CD4-positive, alpha-beta T cell treated with Interleukin-6 at 100 ng/mL for 8 hours (primary cell): ENCODE measurements around the gene EPHA3.

Experiments used
- DNase-seq: peaks from one replicate; pipeline ENCODE4 v3.0.0-alpha.2; 2020; ENCODE audit warnings: mixed read lengths, low spot score

EPHA3 gene

DNA sequence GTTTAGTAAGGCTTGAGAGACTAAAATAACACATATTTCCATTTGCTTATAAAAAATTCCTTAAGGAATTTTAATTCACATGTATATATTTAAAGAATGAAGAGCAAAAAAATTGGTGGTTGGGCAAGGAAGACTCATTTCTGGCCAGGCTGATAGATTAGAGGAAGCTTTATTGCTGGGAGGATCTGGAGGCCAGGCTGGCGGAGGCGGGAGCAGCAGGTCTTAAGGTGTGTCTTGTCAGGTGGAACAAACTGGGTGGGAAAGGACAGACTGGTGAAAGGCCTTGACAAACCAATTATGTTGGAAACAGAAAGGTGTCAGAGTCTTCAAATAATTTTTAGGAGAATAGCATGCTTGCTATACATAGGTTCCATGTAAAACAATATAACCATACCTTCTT lies 124.7 kb downstream of the EPHA3 start:
- DNase-seq = no peak

- no peak for DNase-seq
Measured at GRCh38 chr3:89234620-89235019, 127.2 kb downstream of the EPHA3 start.

- DNase-seq = no peak
Measured at GRCh38 chr3:89238846-89239245, 131.4 kb downstream of the EPHA3 start.

DNA sequence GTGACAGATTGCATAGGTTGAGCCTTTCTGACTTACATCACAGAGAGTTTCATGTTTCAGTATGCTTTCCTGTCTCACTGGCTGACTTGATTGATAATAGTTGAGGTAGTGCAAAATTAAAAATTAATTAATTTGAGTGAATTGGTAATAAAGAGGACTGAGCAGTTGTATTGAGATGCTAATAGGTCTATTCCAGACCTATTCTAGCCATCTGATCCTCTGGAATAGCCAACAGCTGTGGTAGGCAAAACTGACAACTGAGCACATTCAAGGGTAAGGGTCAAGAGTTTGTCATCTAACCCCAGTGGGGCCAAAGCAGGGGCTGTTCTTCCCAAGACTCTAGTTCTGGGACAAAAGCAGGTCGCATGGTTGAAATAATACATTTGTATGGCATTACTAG lies 132.4 kb downstream of the EPHA3 start:
- DNase-seq = no peak

- no peak for DNase-seq
Measured at GRCh38 chr3:89245612-89246011, 138.2 kb downstream of the EPHA3 start.

DNA sequence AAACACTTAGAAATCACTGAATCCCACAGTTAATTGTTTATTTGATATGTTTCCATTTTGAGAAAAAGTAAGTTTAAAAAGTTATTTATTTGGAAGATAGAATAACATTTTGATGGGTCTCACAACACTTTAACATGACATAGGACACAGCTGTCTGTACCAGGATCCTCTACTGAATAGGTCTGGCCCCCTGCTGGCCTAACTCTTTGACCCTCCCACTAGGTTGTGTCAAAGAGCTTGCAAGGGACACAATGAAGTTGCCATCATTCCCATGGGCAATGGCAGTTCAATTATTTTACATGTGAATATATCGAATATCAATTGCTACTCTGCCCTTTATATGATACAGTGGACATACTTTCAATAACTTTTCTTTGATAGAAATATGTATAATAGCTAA lies 138.9 kb downstream of the EPHA3 start:
- no peak for DNase-seq

DNA sequence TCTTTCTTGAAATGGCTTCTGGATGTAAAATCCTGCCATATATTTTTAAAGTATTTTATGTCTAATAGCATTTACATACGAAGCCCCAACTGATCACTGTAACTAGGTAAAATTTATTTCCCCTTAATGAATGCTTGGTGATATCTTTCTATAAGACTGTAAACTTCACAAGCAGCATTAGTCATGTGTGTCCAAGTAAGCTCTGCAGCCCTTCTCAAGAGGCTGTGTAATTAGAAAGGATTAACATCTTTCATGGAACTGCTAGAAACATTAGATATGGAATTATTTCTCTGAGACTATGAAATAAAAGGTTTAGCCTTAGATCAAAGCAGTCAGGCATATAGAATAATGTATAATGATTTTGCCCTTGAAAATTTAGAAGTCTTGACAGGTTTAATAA lies 143.3 kb downstream of the EPHA3 start:
- no peak for DNase-seq

DNA sequence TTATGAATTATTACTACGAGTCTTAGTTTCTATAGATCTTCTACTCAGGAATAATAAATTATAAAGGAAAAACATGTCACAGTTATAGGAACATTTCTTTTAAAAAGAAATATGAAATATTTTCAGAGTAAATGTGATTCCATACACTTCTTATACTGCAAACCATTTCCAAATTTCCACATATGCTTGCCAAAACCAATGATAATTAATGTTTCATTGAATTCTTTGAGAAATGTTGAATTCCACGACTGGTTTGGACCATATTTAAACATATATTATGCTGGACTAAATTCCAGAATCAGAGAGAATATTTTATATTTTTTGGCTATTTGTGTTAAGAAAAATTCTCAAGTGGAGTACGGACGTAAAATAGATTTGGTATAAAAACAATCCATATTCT lies 144.6 kb downstream of the EPHA3 start:
- no peak for DNase-seq

DNA sequence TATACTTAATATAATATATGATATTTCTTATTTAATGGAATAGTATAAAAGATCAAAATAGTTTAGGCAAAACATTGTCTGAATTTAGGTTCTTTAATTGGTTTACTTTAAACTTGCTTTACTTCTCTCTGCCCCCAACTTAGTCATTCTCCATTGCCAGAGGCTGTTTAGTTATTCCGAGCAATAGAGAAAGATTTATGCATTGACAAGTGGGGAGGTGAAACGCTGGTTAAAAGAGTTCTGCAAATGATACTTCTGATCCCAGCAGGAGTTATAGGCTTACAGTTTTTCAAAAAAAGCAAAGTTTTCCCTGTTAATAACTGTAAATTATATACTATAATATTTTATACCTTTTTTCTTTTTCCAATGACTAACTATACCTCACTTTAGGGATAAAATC lies 145.4 kb downstream of the EPHA3 start:
- DNase-seq = no peak

- no peak for DNase-seq
Measured at GRCh38 chr3:89256395-89256794, 149.0 kb downstream of the EPHA3 start.

GRCh38 chr3:89256882-89257281 lies 149.5 kb downstream of the EPHA3 start:
- DNase-seq = no peak

DNA sequence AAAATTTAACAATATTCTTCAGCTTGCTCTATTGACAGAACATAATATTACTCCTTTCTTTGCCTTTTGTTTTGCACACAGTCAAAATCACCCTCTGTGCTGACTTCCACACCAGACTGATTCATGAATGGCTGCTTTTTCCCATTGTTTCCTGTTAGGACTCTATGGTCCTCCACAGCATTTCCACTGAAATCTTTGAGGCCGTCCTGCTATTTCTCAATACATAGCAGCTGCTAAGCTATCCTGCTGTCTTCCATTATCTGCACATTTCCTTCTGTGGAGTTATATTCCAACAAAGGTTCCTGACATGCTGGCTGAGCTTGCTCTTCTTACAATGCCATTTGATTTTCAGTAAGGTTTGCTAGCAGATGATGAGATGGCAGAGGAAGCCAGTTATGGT lies 153.3 kb downstream of the EPHA3 start:
- DNase-seq = no peak

GRCh38 chr3:89261673-89262072 lies 154.3 kb downstream of the EPHA3 start:
- DNase-seq = no peak

- no peak for DNase-seq
Measured at GRCh38 chr3:89262309-89262929, 155.0 kb downstream of the EPHA3 start.

- no peak for DNase-seq
Measured at GRCh38 chr3:89264037-89264560, 156.7 kb downstream of the EPHA3 start.

DNA sequence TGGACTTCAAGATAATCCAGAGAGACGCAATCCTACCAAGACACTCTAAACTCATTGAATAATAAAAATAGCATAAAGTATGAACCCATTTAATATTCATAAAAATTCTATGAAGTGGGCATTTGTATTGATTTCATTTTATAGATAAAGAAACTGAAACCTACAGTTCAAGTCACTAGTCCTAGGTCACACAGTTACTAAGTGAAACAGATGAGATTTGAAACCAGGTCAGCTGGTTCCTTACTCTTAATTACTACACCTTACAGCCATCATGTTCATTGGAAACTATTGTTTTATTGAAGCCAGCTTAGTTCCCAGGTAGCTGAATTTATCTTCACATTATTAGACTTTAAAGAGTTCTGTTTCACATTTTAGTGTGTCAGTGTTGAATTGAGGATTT lies 158.7 kb downstream of the EPHA3 start:
- no peak for DNase-seq

DNA sequence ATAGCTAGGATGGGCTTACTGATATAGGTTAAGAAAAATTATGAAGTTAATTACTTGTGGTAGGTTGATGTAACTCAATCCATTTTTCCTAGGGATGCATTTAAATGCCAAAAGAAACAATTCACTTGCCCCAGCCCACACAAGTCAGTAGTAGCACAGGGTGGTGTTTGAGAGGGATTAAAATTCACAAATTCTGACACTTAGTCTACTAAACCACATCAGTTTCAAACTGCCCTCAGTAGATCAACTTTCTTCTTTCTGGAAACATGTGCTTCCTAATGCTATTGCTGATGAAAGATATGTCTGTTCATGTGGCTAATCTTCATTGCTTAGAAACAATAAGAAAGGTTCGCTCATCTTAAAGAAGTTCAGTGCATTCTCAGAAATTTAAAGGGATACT lies 160.6 kb downstream of the EPHA3 start:
- no peak for DNase-seq

- no peak for DNase-seq
Measured at GRCh38 chr3:89270201-89270600, 162.8 kb downstream of the EPHA3 start.

DNA sequence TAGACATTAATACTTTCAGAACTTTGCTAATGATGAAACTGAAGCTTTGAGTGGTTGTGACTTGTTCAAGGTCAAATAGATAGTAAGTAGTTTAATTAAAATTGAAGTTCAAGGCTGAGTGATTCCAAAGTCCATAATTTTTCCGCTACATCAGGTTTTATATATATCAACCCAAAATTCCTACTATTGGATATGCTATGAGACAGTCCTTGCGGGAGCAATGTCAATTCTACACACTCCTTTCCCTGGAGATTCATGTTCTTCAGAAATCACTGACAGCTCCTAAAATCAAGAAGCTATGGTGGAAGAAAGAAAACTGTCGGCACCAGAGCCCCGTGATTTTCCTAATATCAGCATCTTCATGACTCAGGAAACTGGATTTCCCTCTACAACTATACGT lies 167.6 kb downstream of the EPHA3 start:
- no peak for DNase-seq

- no peak for DNase-seq
Measured at GRCh38 chr3:89276116-89276515, 168.7 kb downstream of the EPHA3 start.

- no peak for DNase-seq
Measured at GRCh38 chr3:89278302-89279025, 171.0 kb downstream of the EPHA3 start.

GRCh38 chr3:89280301-89280700 lies 172.9 kb downstream of the EPHA3 start:
- DNase-seq = no peak

- DNase-seq = no peak
Measured at GRCh38 chr3:89280822-89281365, 173.5 kb downstream of the EPHA3 start.
